ENCODE data around the gene HSPA1A. TPM values are rescaled to one million over a fixed set of nuclear protein-coding genes. Genes with fewer than 3 reads are reported as not detected.

Gene HSPA1A
- total and polyA plus RNA-seq, 9 of the 15 experiments (the other 6 are each of a cell fraction or from before 2014, with no cell fraction given): 2.2 to 273 (median 107) TPM

DNA sequence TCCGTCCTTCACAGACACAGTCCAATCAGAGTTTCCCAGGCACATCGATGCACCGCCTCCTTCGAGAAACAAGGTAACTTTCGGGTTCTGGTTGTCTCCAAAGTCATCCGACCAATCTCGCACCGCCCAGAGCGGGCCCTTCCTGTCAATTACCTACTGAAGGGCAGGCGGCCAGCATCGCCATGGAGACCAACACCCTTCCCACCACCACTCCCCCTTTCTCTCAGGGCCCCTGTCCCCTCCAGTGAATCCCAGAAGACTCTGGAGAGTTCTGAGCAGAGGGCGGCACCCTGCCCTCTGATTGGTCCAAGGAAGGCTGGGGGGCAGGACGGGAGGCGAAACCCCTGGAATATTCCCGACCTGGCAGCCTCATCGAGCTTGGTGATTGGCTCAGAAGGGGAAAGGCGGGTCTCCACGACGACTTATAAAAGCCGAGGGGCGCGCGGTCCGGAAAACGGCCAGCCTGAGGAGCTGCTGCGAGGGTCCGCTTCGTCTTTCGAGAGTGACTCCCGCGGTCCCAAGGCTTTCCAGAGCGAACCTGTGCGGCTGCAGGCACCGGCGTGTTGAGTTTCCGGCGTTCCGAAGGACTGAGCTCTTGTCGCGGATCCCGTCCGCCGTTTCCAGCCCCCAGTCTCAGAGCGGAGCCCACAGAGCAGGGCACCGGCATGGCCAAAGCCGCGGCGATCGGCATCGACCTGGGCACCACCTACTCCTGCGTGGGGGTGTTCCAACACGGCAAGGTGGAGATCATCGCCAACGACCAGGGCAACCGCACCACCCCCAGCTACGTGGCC is 12.1 kb downstream of the HSPA1A start, which contains the start of gene HSPA1B (continued):
- TF ChIP-seq, protein P1, sequence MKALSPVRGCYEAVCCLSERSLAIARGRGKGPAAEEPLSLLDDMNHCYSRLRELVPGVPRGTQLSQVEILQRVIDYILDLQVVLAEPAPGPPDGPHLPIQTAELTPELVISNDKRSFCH (CRISPR knock-in tag; IDR thresholded peaks at IDR 0.05): no peak
- TF ChIP-seq, protein P1 (tag; IDR thresholded peaks at IDR 0.05): no peak
- TF ChIP-seq CBFA2T3 (IDR thresholded peaks at IDR 0.05) (no peak), BRCA1 (IDR thresholded peaks at IDR 0.05) (no peak), BRCA1 (CRISPR knock-in tag; IDR thresholded peaks at IDR 0.05) (no peak), PHF21A (IDR thresholded peaks at IDR 0.05; ENCODE audit: borderline replicate concordance, low read depth) (no peak), ZFX (CRISPR knock-in tag; IDR thresholded peaks at IDR 0.05) (no peak), ERF (CRISPR knock-in tag; IDR thresholded peaks at IDR 0.05) (peak; percentile 96), RBBP5 (IDR thresholded peaks at IDR 0.05; ENCODE audit: borderline replicate concordance, insufficient read depth, low read length, poor library complexity, severe bottlenecking) (no peak), MEF2A (IDR thresholded peaks at IDR 0.05; ENCODE audit: control insufficient read depth, low read depth, low read length) (no peak), ZNF644 (tag; IDR thresholded peaks at IDR 0.05; ENCODE audit: low read depth) (no peak), MCM5 (IDR thresholded peaks at IDR 0.05; ENCODE audit: low read depth) (no peak), ZNF134 (CRISPR knock-in tag; conservative IDR thresholded peaks at IDR 0.05) (peak; percentile 40; the same call in 1 of the 2 replicates), PYGO2 (tag; IDR thresholded peaks at IDR 0.05) (no peak)
- TF ChIP-seq, protein P2, sequence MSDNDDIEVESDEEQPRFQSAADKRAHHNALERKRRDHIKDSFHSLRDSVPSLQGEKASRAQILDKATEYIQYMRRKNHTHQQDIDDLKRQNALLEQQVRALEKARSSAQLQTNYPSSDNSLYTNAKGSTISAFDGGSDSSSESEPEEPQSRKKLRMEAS (CRISPR knock-in tag; IDR thresholded peaks at IDR 0.05): peak; percentile 67
- TF ChIP-seq, protein P3, sequence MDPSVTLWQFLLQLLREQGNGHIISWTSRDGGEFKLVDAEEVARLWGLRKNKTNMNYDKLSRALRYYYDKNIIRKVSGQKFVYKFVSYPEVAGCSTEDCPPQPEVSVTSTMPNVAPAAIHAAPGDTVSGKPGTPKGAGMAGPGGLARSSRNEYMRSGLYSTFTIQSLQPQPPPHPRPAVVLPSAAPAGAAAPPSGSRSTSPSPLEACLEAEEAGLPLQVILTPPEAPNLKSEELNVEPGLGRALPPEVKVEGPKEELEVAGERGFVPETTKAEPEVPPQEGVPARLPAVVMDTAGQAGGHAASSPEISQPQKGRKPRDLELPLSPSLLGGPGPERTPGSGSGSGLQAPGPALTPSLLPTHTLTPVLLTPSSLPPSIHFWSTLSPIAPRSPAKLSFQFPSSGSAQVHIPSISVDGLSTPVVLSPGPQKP (CRISPR knock-in tag; IDR thresholded peaks at IDR 0.05): no peak
- TF ChIP-seq, protein P4, sequence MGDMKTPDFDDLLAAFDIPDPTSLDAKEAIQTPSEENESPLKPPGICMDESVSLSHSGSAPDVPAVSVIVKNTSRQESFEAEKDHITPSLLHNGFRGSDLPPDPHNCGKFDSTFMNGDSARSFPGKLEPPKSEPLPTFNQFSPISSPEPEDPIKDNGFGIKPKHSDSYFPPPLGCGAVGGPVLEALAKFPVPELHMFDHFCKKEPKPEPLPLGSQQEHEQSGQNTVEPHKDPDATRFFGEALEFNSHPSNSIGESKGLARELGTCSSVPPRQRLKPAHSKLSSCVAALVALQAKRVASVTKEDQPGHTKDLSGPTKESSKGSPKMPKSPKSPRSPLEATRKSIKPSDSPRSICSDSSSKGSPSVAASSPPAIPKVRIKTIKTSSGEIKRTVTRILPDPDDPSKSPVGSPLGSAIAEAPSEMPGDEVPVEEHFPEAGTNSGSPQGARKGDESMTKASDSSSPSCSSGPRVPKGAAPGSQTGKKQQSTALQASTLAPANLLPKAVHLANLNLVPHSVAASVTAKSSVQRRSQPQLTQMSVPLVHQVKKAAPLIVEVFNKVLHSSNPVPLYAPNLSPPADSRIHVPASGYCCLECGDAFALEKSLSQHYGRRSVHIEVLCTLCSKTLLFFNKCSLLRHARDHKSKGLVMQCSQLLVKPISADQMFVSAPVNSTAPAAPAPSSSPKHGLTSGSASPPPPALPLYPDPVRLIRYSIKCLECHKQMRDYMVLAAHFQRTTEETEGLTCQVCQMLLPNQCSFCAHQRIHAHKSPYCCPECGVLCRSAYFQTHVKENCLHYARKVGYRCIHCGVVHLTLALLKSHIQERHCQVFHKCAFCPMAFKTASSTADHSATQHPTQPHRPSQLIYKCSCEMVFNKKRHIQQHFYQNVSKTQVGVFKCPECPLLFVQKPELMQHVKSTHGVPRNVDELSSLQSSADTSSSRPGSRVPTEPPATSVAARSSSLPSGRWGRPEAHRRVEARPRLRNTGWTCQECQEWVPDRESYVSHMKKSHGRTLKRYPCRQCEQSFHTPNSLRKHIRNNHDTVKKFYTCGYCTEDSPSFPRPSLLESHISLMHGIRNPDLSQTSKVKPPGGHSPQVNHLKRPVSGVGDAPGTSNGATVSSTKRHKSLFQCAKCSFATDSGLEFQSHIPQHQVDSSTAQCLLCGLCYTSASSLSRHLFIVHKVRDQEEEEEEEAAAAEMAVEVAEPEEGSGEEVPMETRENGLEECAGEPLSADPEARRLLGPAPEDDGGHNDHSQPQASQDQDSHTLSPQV (IDR thresholded peaks at IDR 0.05): no peak
